Suprapubic skin (tissue), 4 donors: ENCODE measurements around the gene ANKRD11.

Source experiments
- CTCF ChIP-seq, 2 donors: fragments of 200-600 bp in 1 of 2; fragments of 450-650 bp in 1 of 2; sonication (generic) in 1 of 2; IDR thresholded peaks; one replicate each; pipeline ENCODE4 v1.5.1; 2016 to 2019; ENCODE audit warnings: antibody characterized with exemption in 2 of 2, mild to moderate bottlenecking in 1 of 2, moderate library complexity in 1 of 2
- EP300 ChIP-seq: sonication (generic); formaldehyde crosslinking; IDR thresholded peaks from one replicate; pipeline ENCODE4 v1.6.1; 2017; ENCODE audit warnings: antibody characterized with exemption
- POLR2A ChIP-seq, 2 donors: fragments of 450-650 bp; IDR thresholded peaks; one replicate each; pipeline ENCODE4 v1.6.1; 2017; ENCODE audit warnings: antibody characterized with exemption in 2 of 2, mild to moderate bottlenecking in 2 of 2, moderate library complexity in 2 of 2
- POLR2AphosphoS5 ChIP-seq, 3 donors: sonication (generic); formaldehyde crosslinking; IDR thresholded peaks; one replicate each; pipeline ENCODE4 v1.6.1; 2017; ENCODE audit warnings: antibody characterized with exemption in 3 of 3

GRCh38 chr16:89303617-89304016 is 186.7 kb downstream of the ANKRD11 start:
- no peak for TF ChIP-seq POLR2A (IDR thresholded peaks at IDR 0.05)
- TF ChIP-seq CTCF (IDR thresholded peaks at IDR 0.05): no peak
- TF ChIP-seq EP300: no peak
- TF ChIP-seq POLR2AphosphoS5 (IDR thresholded peaks at IDR 0.05): no peak
